Neutrophil (primary cell): ENCODE measurements around the gene SLC6A7.

ENCODE experiments used
- H3K27ac ChIP-seq: fragments of 200-600 bp; sonication (generic); 2 replicates; pipeline ENCODE4 v1.5.1; 2016; ENCODE audit warnings: mild to moderate bottlenecking, moderate library complexity
- H3K27me3 ChIP-seq: fragments of 200-600 bp; sonication (generic); 2 replicates; pipeline ENCODE4 v1.6.0; 2016; ENCODE audit warnings: mild to moderate bottlenecking
- H3K36me3 ChIP-seq: fragments of 200-600 bp; sonication (generic); 2 replicates; pipeline ENCODE4 v1.5.1; 2017
- H3K4me1 ChIP-seq, 2 experiments: fragments of 200-600 bp in 1 of 2; sonication (generic) in 1 of 2; 1 replicate in 1 of 2; 2 replicates in 1 of 2; pipeline versions ENCODE4 v1.5.1 to v1.6.1; 2013 to 2016; ENCODE audit warnings: low read depth in 1 of 2, low read length in 1 of 2, mild to moderate bottlenecking in 1 of 2, moderate library complexity in 1 of 2; ENCODE audit not compliant: control insufficient read depth in 1 of 2, insufficient read depth in 1 of 2
- H3K4me3 ChIP-seq, 2 experiments: fragments of 200-600 bp in 1 of 2; sonication (generic) in 1 of 2; 1 replicate in 1 of 2; 2 replicates in 1 of 2; pipeline ENCODE4 v1.5.1; 2013 to 2016; ENCODE audit warnings: low read depth in 1 of 2, low read length in 1 of 2, mild to moderate bottlenecking in 1 of 2, moderate library complexity in 1 of 2
- H3K9me3 ChIP-seq: fragments of 200-600 bp; sonication (generic); 2 replicates; pipeline ENCODE4 v1.5.1; 2016
- CTCF ChIP-seq: fragments of 200-600 bp; sonication (generic); IDR thresholded peaks from 2 replicates; pipeline ENCODE4 v1.5.1; 2016; ENCODE audit warnings: antibody characterized with exemption

The SLC6A7 gene

GRCh38 chr5:150196986-150197385, 7.1 kb downstream of the SLC6A7 start:
- Histone ChIP-seq H3K36me3 (no peaks in the 10 kb centered on the region), H3K9me3 (no peaks in the 10 kb centered on the region), H3K4me1 (no peaks in the 10 kb centered on the region), H3K27ac (no peak overlapping the region), H3K4me3 (no peak overlapping the region), H3K27me3 (peaks cover 19% of the 10 kb centered on the region)
- no peak for TF ChIP-seq CTCF

- no peaks in the 10 kb centered on the region for H3K9me3 ChIP-seq
- no peak overlapping the region for H3K4me3 ChIP-seq
- no peaks in the 10 kb centered on the region for H3K36me3 ChIP-seq
- H3K27me3 ChIP-seq, result peaks cover 14% of the 10 kb centered on the region
- H3K27ac ChIP-seq, result no peak overlapping the region
- TF ChIP-seq CTCF, result no peak
- H3K4me1 ChIP-seq, result no peaks in the 10 kb centered on the region
These were observed 7.6 kb downstream of the SLC6A7 start for GRCh38 chr5:150197476-150197875.

GRCh38 chr5:150202501-150202900, 12.6 kb downstream of the SLC6A7 start:
- Histone ChIP-seq H3K4me1 (no peaks in the 10 kb centered on the region), H3K36me3 (no peaks in the 10 kb centered on the region), H3K9me3 (no peaks in the 10 kb centered on the region), H3K4me3 (no peak overlapping the region), H3K27me3 (peaks cover 9% of the 10 kb centered on the region), H3K27ac (no peak overlapping the region)
- TF ChIP-seq CTCF, result no peak

GRCh38 chr5:150203832-150204589, 14.1 kb downstream of the SLC6A7 start:
- Histone ChIP-seq H3K27me3 (peaks cover 24% of the 10 kb centered on the region), H3K4me3 (no peak overlapping the region), H3K9me3 (no peaks in the 10 kb centered on the region), H3K4me1 (no peaks in the 10 kb centered on the region), H3K27ac (no peak overlapping the region), H3K36me3 (no peaks in the 10 kb centered on the region)
- no peak for TF ChIP-seq CTCF

GRCh38 chr5:150204590-150204960, 14.7 kb downstream of the SLC6A7 start:
- Histone ChIP-seq H3K27ac (no peak overlapping the region), H3K36me3 (no peaks in the 10 kb centered on the region), H3K9me3 (no peaks in the 10 kb centered on the region), H3K4me1 (peaks cover 0 to 3% of the 10 kb centered on the region in 2 experiments), H3K4me3 (no peak overlapping the region), H3K27me3 (peaks cover 30% of the 10 kb centered on the region)
- no peak for TF ChIP-seq CTCF
